ENCODE measurements around the gene ARSA.

Gene ARSA

GRCh38 chr22:50673231-50674129 lies 45.5 kb upstream of the ARSA start:
- Histone ChIP-seq H3K9ac (peak overlapping the region; percentile 77 to 92 (median 86)), H3K27me3 (peaks cover 0 to 7% (median 0%) of the 10 kb centered on the region in 11 experiments; a peak in 4 of 22 replicates), H4K20me1 (peaks cover 0 to 37% (median 32%) of the 10 kb centered on the region in 11 experiments; a peak in 18 of 22 replicates), H3K4me3 (peak overlapping the region; percentile 51 to 86 (median 80)), H3K9me3 (replicated peaks in 1 of 11) (peaks cover 0 to 6% (median 0%) of the 10 kb centered on the region in 11 experiments; a peak in 6 of 22 replicates), H3K36me3 (peaks cover 0 to 32% (median 26%) of the 10 kb centered on the region in 11 experiments; a peak in 19 of 22 replicates), H3K4me2 (peak overlapping the region; percentile 90 to 99 (median 97)), H3K4me1 (peaks cover 32 to 54% (median 47%) of the 10 kb centered on the region in 10 experiments), H3K27ac (peak overlapping the region; percentile 46 to 93 (median 83); a peak in 21 of 22 replicates)
- no peak for TF ChIP-seq Cebpa-rat (IDR thresholded peaks at IDR 0.05)

GRCh38 chr22:50672471-50673230 lies 44.7 kb upstream of the ARSA start, which contains the start of gene SHANK3:
Gene SHANK3, plus strand, starts transcription at chr22:50672823.
- peaks cover 32 to 54% (median 47%) of the 10 kb centered on the region in 10 experiments for H3K4me1 ChIP-seq
- peak within 1 kb of the TSS; percentile 51 to 86 (median 80) for H3K4me3 ChIP-seq
- H3K27me3 ChIP-seq, result peaks cover 0 to 7% (median 0%) of the 10 kb centered on the region in 11 experiments; a peak in 4 of 22 replicates
- peak within 1 kb of the TSS; percentile 90 to 99 (median 97) for H3K4me2 ChIP-seq
- H4K20me1 ChIP-seq, result peaks cover 0 to 30% (median 27%) of the 10 kb centered on the region in 11 experiments; a peak in 18 of 22 replicates
- no peaks in the 10 kb centered on the region for H3K9me3 ChIP-seq (replicated peaks in 1 of 11)
- peaks cover 0 to 24% (median 17%) of the 10 kb centered on the region in 11 experiments; a peak in 15 of 22 replicates for H3K36me3 ChIP-seq
- peak within 1 kb of the TSS; percentile 46 to 93 (median 83); a peak in 21 of 22 replicates for H3K27ac ChIP-seq
- H3K9ac ChIP-seq, result peak within 1 kb of the TSS; percentile 77 to 92 (median 86)
- TF ChIP-seq Cebpa-rat (IDR thresholded peaks at IDR 0.05), result no peak

- peak overlapping the region; percentile 90 to 99 (median 97); a peak in 21 of 22 replicates for H3K4me2 ChIP-seq
- H3K27me3 ChIP-seq, result peaks cover 0 to 7% (median 0%) of the 10 kb centered on the region in 11 experiments; a peak in 4 of 22 replicates
- peak overlapping the region in 6 of 10 experiments; percentile 73 to 86 (median 82); a peak in 9 of 20 replicates for H3K4me3 ChIP-seq
- peaks cover 0 to 18% (median 11%) of the 10 kb centered on the region in 11 experiments; a peak in 14 of 22 replicates for H3K36me3 ChIP-seq
- H3K9ac ChIP-seq, result peak overlapping the region in 9 of 11 experiments; percentile 29 to 92 (median 79); a peak in 17 of 22 replicates
- peaks cover 32 to 53% (median 47%) of the 10 kb centered on the region in 10 experiments for H3K4me1 ChIP-seq
- H3K9me3 ChIP-seq (replicated peaks in 1 of 11), result no peaks in the 10 kb centered on the region
- peak overlapping the region in 9 of 11 experiments; percentile 79 to 93 (median 87); a peak in 17 of 22 replicates for H3K27ac ChIP-seq
- no peak for TF ChIP-seq Cebpa-rat (IDR thresholded peaks at IDR 0.05)
- peaks cover 0 to 23% (median 22%) of the 10 kb centered on the region in 11 experiments; a peak in 18 of 22 replicates for H4K20me1 ChIP-seq
Measured at GRCh38 chr22:50672041-50672440, 44.1 kb upstream of the ARSA start.

- peaks cover 0 to 7% (median 0%) of the 10 kb centered on the region in 11 experiments; a peak in 4 of 22 replicates for H3K27me3 ChIP-seq
- peak overlapping the region in 9 of 11 experiments; percentile 79 to 93 (median 87); a peak in 17 of 22 replicates for H3K27ac ChIP-seq
- H3K4me2 ChIP-seq, result peak overlapping the region; percentile 90 to 99 (median 97); a peak in 20 of 22 replicates
- peaks cover 32 to 50% (median 47%) of the 10 kb centered on the region in 10 experiments for H3K4me1 ChIP-seq
- peaks cover 0 to 19% (median 18%) of the 10 kb centered on the region in 11 experiments; a peak in 18 of 22 replicates for H4K20me1 ChIP-seq
- no peak for TF ChIP-seq Cebpa-rat (IDR thresholded peaks at IDR 0.05)
- H3K9me3 ChIP-seq (replicated peaks in 1 of 11), result no peaks in the 10 kb centered on the region
- H3K36me3 ChIP-seq, result peaks cover 0 to 14% (median 7%) of the 10 kb centered on the region in 11 experiments; a peak in 14 of 22 replicates
- peak overlapping the region in 9 of 11 experiments; percentile 29 to 92 (median 79); a peak in 16 of 22 replicates for H3K9ac ChIP-seq
- peak overlapping the region in 4 of 10 experiments; percentile 78 to 86 (median 84); a peak in 5 of 20 replicates for H3K4me3 ChIP-seq
Measured at GRCh38 chr22:50671641-50672040, 43.7 kb upstream of the ARSA start.

GRCh38 chr22:50670914-50671538 lies 43.1 kb upstream of the ARSA start:
- peak overlapping the region in 9 of 11 experiments; percentile 79 to 93 (median 87); a peak in 17 of 22 replicates for H3K27ac ChIP-seq
- peak overlapping the region in 10 of 11 experiments; percentile 90 to 99 (median 97); a peak in 17 of 22 replicates for H3K4me2 ChIP-seq
- H3K4me3 ChIP-seq, result no peak overlapping the region
- H3K36me3 ChIP-seq, result peaks cover 0 to 8% (median 1%) of the 10 kb centered on the region in 11 experiments; a peak in 8 of 22 replicates
- no peak for TF ChIP-seq Cebpa-rat (IDR thresholded peaks at IDR 0.05)
- peaks cover 32 to 49% (median 46%) of the 10 kb centered on the region in 10 experiments for H3K4me1 ChIP-seq
- no peaks in the 10 kb centered on the region for H3K9me3 ChIP-seq (replicated peaks in 1 of 11)
- H4K20me1 ChIP-seq, result peaks cover 0 to 13% (median 12%) of the 10 kb centered on the region in 11 experiments; a peak in 18 of 22 replicates
- peak overlapping the region in 7 of 11 experiments; percentile 67 to 92 (median 87); a peak in 11 of 22 replicates for H3K9ac ChIP-seq
- peaks cover 0 to 7% (median 0%) of the 10 kb centered on the region in 11 experiments; a peak in 4 of 22 replicates for H3K27me3 ChIP-seq

- Histone ChIP-seq H3K27ac (peak overlapping the region in 7 of 11 experiments; percentile 32 to 93 (median 87); a peak in 12 of 22 replicates), H3K4me1 (peaks cover 26 to 48% (median 45%) of the 10 kb centered on the region in 10 experiments), H3K9ac (peak overlapping the region in 1 of 11 experiments; percentile 23; a peak in 1 of 22 replicates), H3K9me3 (replicated peaks in 1 of 11) (no peaks in the 10 kb centered on the region), H3K4me2 (peak overlapping the region in 6 of 11 experiments; percentile 90 to 99 (median 97); a peak in 10 of 22 replicates), H3K27me3 (peaks cover 0 to 7% (median 0%) of the 10 kb centered on the region in 11 experiments; a peak in 4 of 22 replicates), H4K20me1 (peaks cover 0 to 8% (median 7%) of the 10 kb centered on the region in 11 experiments; a peak in 18 of 22 replicates), H3K36me3 (peaks cover 0 to 3% (median 0%) of the 10 kb centered on the region in 11 experiments; a peak in 1 of 22 replicates), H3K4me3 (no peak overlapping the region)
- no peak for TF ChIP-seq Cebpa-rat (IDR thresholded peaks at IDR 0.05)
Measured at GRCh38 chr22:50670513-50670912, 42.6 kb upstream of the ARSA start.

- no peak for TF ChIP-seq Cebpa-rat (IDR thresholded peaks at IDR 0.05)
- Histone ChIP-seq H3K9me3 (replicated peaks in 1 of 11) (peaks cover 0 to 5% (median 0%) of the 10 kb centered on the region in 11 experiments; a peak in 1 of 22 replicates), H3K4me3 (no peak overlapping the region), H3K4me1 (peaks cover 4 to 17% (median 11%) of the 10 kb centered on the region in 10 experiments; a peak in 15 of 20 replicates), H3K27ac (0 out of 22 replicates have a peak overlapping the region, but pooled peaks of 1 of the 11 experiments have one; percentile 22), H3K36me3 (no peaks in the 10 kb centered on the region), H3K27me3 (no peaks in the 10 kb centered on the region), H3K9ac (no peak overlapping the region), H4K20me1 (no peaks in the 10 kb centered on the region), H3K4me2 (peak overlapping the region in 3 of 11 experiments; percentile 7 to 28 (median 22); a peak in 2 of 22 replicates)
Measured at GRCh38 chr22:50665738-50666137, 37.8 kb upstream of the ARSA start.

All from BLaER1 treated with 17β-estradiol and CSF1 and Interleukin-3, amounts not matched to agents 10 nM and 100 nM (cell line).